Measurements from ENCODE around the gene APOBEC2. TPM values are rescaled to one million over a fixed set of nuclear protein-coding genes. Genes with fewer than 3 reads are reported as not detected.

Gene APOBEC2
- total and polyA plus RNA-seq, 9 of the 15 experiments (the other 6 are each of a cell fraction or from before 2014, with no cell fraction given), result 0.25 to 1.6 TPM; not detected in 7

DNA sequence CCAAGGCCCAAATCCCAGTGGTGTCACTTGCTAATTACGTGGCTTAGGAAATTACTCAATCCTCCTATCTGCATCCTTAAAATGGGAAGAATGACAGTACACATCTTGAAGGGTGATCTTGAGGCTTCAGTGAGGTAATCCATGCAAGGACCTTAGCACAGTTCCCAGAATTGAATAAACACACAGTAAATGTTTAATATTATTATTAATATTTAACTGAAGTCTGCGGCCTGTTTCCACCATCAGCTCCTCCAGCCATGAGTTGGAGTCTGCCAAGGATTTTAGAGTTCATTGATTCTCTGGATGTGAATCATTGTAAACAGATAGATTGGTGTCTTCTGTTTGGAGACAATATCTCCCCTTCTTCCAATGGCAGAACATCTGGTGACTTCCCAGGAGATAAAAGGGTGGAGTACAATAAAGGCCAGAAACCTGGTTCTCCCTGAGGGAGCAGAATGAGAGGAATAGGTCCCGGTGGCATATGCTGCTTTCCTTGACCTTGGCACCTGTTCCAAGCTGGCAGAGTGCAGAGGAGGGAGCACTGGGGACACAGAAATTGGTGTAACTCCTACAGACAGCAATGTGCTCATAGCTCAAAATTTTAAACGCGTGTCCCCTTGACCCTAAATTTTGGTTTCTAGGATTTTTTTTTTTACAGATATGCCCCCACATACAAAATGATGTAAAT is 39.4 kb upstream of the APOBEC2 start:
- no peak overlapping the region for H3K27ac ChIP-seq (ENCODE audit: extremely low read depth, low read depth, low read length)
- 5% methylated on average over 5 of the region's 5 CpGs for WGBS (ENCODE audit: insufficient coverage, low coverage, missing lambda C conversion rate)
- H3K9ac ChIP-seq (ENCODE audit: insufficient read depth in 1 of 2, low read depth in 2 of 2, low read length in 2 of 2), result no peak overlapping the region
- no peaks in the 10 kb centered on the region; the same call in 1 of the 2 replicates for H4K20me1 ChIP-seq (replicated peaks; ENCODE audit: control insufficient read depth, insufficient read depth, low read length)
- H3K79me2 ChIP-seq (ENCODE audit: control insufficient read depth, insufficient read depth, low read length), result no peaks in the 10 kb centered on the region
- no peak for DNase-seq (ENCODE audit: extremely low read depth in 1 of 4, low spot score in 3 of 4)
- H3K27me3 ChIP-seq (ENCODE audit: control insufficient read depth in 2 of 2, insufficient read depth in 2 of 2, low read length in 2 of 2), result peaks cover 7 to 22% of the 10 kb centered on the region in 2 experiments; a peak in 4 of 5 replicates
- H3K4me3 ChIP-seq, result no peak overlapping the region
- no TSS peak for BruUV-seq (replicated peaks)
- TF ChIP-seq CEBPG (CRISPR knock-in tag; IDR thresholded peaks at IDR 0.05) (no peak), CEBPG (tag; conservative IDR thresholded peaks at IDR 0.05 in 1 of 2, IDR thresholded peaks at IDR 0.05 in 1 of 2) (no peak), PTTG1 (tag; IDR thresholded peaks at IDR 0.05; ENCODE audit: low read depth) (no peak), RBM34 (IDR thresholded peaks at IDR 0.05; ENCODE audit: borderline replicate concordance, insufficient read depth, low read length) (no peak), MTF1 (CRISPR knock-in tag; IDR thresholded peaks at IDR 0.05; ENCODE audit: borderline replicate concordance) (no peak), ELF2 (CRISPR knock-in tag; IDR thresholded peaks at IDR 0.05) (no peak), SMARCA5 (IDR thresholded peaks at IDR 0.05) (no peak), CHD4 (IDR thresholded peaks at IDR 0.05; ENCODE audit: insufficient read depth, insufficient replicate concordance, low read depth, low read length, poor library complexity, severe bottlenecking) (no peak), ARID2 (IDR thresholded peaks at IDR 0.05) (no peak)
- TF ChIP-seq, protein P1, sequence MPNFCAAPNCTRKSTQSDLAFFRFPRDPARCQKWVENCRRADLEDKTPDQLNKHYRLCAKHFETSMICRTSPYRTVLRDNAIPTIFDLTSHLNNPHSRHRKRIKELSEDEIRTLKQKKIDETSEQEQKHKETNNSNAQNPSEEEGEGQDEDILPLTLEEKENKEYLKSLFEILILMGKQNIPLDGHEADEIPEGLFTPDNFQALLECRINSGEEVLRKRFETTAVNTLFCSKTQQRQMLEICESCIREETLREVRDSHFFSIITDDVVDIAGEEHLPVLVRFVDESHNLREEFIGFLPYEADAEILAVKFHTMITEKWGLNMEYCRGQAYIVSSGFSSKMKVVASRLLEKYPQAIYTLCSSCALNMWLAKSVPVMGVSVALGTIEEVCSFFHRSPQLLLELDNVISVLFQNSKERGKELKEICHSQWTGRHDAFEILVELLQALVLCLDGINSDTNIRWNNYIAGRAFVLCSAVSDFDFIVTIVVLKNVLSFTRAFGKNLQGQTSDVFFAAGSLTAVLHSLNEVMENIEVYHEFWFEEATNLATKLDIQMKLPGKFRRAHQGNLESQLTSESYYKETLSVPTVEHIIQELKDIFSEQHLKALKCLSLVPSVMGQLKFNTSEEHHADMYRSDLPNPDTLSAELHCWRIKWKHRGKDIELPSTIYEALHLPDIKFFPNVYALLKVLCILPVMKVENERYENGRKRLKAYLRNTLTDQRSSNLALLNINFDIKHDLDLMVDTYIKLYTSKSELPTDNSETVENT (CRISPR knock-in tag; IDR thresholded peaks at IDR 0.05), result no peak
- TF ChIP-seq, protein P2, sequence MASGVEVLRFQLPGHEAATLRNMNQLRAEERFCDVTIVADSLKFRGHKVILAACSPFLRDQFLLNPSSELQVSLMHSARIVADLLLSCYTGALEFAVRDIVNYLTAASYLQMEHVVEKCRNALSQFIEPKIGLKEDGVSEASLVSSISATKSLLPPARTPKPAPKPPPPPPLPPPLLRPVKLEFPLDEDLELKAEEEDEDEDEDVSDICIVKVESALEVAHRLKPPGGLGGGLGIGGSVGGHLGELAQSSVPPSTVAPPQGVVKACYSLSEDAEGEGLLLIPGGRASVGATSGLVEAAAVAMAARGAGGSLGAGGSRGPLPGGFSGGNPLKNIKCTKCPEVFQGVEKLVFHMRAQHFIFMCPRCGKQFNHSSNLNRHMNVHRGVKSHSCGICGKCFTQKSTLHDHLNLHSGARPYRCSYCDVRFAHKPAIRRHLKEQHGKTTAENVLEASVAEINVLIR (CRISPR knock-in tag; IDR thresholded peaks at IDR 0.05), result no peak
- TF ChIP-seq, protein P3, sequence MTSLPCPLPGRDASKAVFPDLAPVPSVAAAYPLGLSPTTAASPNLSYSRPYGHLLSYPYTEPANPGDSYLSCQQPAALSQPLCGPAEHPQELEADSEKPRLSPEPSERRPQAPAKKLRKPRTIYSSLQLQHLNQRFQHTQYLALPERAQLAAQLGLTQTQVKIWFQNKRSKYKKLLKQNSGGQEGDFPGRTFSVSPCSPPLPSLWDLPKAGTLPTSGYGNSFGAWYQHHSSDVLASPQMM (CRISPR knock-in tag; IDR thresholded peaks at IDR 0.05), result no peak
- TF ChIP-seq, protein P4, sequence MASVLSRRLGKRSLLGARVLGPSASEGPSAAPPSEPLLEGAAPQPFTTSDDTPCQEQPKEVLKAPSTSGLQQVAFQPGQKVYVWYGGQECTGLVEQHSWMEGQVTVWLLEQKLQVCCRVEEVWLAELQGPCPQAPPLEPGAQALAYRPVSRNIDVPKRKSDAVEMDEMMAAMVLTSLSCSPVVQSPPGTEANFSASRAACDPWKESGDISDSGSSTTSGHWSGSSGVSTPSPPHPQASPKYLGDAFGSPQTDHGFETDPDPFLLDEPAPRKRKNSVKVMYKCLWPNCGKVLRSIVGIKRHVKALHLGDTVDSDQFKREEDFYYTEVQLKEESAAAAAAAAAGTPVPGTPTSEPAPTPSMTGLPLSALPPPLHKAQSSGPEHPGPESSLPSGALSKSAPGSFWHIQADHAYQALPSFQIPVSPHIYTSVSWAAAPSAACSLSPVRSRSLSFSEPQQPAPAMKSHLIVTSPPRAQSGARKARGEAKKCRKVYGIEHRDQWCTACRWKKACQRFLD (CRISPR knock-in tag; IDR thresholded peaks at IDR 0.05), result no peak
- no peak overlapping the region for H3K4me2 ChIP-seq (ENCODE audit: insufficient read depth, low read length)
- no peaks in the 10 kb centered on the region for H3K36me3 ChIP-seq (ENCODE audit: control insufficient read depth, insufficient read depth, low read length)
- H3K9me3 ChIP-seq (replicated peaks; ENCODE audit: control insufficient read depth, insufficient read depth, low read depth, low read length), result no peaks in the 10 kb centered on the region
- H3K9me1 ChIP-seq (ENCODE audit: control insufficient read depth, insufficient read depth, low read length), result no peaks in the 10 kb centered on the region
- H3K4me1 ChIP-seq (replicated peaks in 1 of 2; ENCODE audit: control insufficient read depth in 2 of 2, insufficient read depth in 2 of 2, low read length in 2 of 2), result no peaks in the 10 kb centered on the region
- ChIA-PET CTCF (ENCODE audit: low intra/inter-chr PET ratio) (no interaction called here), POLR2A (interaction anchor here (0.7 kb wide), 1 partner anchor 741 kb away, joined by 3 read pairs; no protein-coding TSS in a partner anchor)
- intact Hi-C loops (cut with micrococcal nuclease), result no loop called here
- H2AFZ ChIP-seq (ENCODE audit: low read depth, low read length), result no peak overlapping the region
- no peak for ATAC-seq
- in situ Hi-C loops (cut with MboI), result no loop called here
- no peak for FAIRE-seq

Measured in K562 (cell line).